Esophagus squamous epithelium (tissue), 5 donors: ENCODE measurements around the gene FHIT. TPM values are rescaled to one million over a fixed set of nuclear protein-coding genes. Genes with fewer than 3 reads are reported as not detected.

ENCODE experiments used
- DNase-seq: peaks from one replicate; lab custom pipeline; 2025; lab: John Stamatoyannopoulos, UW
- H3K27ac ChIP-seq, 4 donors: fragments of 200-600 bp; sonication (generic); one replicate each; pipeline ENCODE4 v1.5.1; 2016 to 2019; ENCODE audit warnings: mild to moderate bottlenecking in 1 of 4
- H3K27me3 ChIP-seq, 4 donors: fragments of 200-600 bp; sonication (generic); 1 replicate in 3 of 4; 2 replicates in 1 of 4; pipeline versions ENCODE4 v1.5.1 to v1.6.0; 2017 to 2021; ENCODE audit warnings: antibody characterized with exemption in 1 of 4
- H3K36me3 ChIP-seq, 3 donors: fragments of 200-600 bp; sonication (generic); one replicate each; pipeline ENCODE4 v1.5.1; 2016 to 2019
- H3K4me1 ChIP-seq, 3 donors: fragments of 200-600 bp; sonication (generic); one replicate each; pipeline ENCODE4 v1.5.1; 2017 to 2019
- H3K4me3 ChIP-seq, 4 donors: fragments of 200-600 bp; sonication (generic); 1 replicate in 3 of 4; 2 replicates in 1 of 4; pipeline ENCODE4 v1.5.1; 2016 to 2019; ENCODE audit warnings: mild to moderate bottlenecking in 2 of 4, moderate library complexity in 1 of 4
- H3K9me3 ChIP-seq, 3 donors: fragments of 200-600 bp; sonication (generic); one replicate each; pipeline ENCODE4 v1.5.1; 2016 to 2019
- POLR2A ChIP-seq, 4 donors: fragments of 450-650 bp; IDR thresholded peaks; one replicate each; pipeline ENCODE4 v1.6.1; 2017; ENCODE audit warnings: antibody characterized with exemption in 4 of 4, mild to moderate bottlenecking in 4 of 4, moderate library complexity in 3 of 4
- WGBS, 2 donors: methylation state at CpG; one replicate each; pipeline ENCODE4 v1.1.5; 2018; 5-methylcytosine and 5-hydroxymethylcytosine counted together
- intact Hi-C: fragments of 100-400 bp; cut with DNase I; formaldehyde crosslinking; loops from one replicate; pipeline ENCODE4 v1.15.0; 2022
- total RNA-seq, 4 donors: library from RNA; depleted of rRNA; stranded (reverse); fragments of >200 nt; gene quantifications; one replicate each; pipeline ENCODE4 v1.1.0, GENCODE V29; 2016
- TF ChIP-seq, protein P1 (sequence below), 6 experiments: fragments of 450-650 bp in 4 of 6; fragments of 200-600 bp in 2 of 6; sonication (generic) in 2 of 6; IDR thresholded peaks; one replicate each; pipeline ENCODE4 v1.5.1; 2016 to 2019; ENCODE audit warnings: antibody characterized with exemption in 6 of 6, mild to moderate bottlenecking in 4 of 6, moderate library complexity in 4 of 6
- donor health status: DM: yes; HTN: yes; CAD: no.

FHIT gene
- total RNA-seq, 4 donors from 2014 or later: 0.64 to 5.7 (median 3.1) TPM

DNA sequence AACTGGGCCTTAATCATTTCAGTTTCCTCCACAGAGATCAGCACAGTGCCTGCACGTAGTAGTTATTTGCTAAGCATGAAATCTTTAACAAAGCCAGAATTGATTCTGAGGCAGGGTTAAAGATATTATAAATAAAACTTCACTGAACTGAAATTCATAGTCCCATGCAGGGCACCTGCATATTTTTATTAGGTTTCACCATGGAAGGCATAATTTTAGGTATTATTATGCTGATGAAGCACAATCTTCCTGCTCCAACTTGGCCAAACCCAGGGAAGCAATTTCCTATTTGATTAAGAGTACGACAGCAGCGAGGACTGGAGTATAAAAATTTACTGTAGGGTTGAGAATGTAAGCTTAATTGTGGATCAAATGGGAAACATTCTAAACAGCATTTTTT lies 1131.0 kb downstream of the FHIT start:
- WGBS, 2 donors: 80 to 91% methylated on average over 3 of the region's 3 CpGs
- Histone ChIP-seq H3K9me3 (no peaks in the 10 kb centered on the region), H3K27me3 (no peaks in the 10 kb centered on the region), H3K4me1 (no peaks in the 10 kb centered on the region), H3K36me3 (no peaks in the 10 kb centered on the region), H3K4me3 (no peak overlapping the region), H3K27ac (no peak overlapping the region)
- DNase-seq: no peak
- intact Hi-C loops: no loop called here
- TF ChIP-seq, protein P1, sequence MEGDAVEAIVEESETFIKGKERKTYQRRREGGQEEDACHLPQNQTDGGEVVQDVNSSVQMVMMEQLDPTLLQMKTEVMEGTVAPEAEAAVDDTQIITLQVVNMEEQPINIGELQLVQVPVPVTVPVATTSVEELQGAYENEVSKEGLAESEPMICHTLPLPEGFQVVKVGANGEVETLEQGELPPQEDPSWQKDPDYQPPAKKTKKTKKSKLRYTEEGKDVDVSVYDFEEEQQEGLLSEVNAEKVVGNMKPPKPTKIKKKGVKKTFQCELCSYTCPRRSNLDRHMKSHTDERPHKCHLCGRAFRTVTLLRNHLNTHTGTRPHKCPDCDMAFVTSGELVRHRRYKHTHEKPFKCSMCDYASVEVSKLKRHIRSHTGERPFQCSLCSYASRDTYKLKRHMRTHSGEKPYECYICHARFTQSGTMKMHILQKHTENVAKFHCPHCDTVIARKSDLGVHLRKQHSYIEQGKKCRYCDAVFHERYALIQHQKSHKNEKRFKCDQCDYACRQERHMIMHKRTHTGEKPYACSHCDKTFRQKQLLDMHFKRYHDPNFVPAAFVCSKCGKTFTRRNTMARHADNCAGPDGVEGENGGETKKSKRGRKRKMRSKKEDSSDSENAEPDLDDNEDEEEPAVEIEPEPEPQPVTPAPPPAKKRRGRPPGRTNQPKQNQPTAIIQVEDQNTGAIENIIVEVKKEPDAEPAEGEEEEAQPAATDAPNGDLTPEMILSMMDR (IDR thresholded peaks at IDR 0.05): no peak
- no peak for TF ChIP-seq POLR2A (IDR thresholded peaks at IDR 0.05)

DNA sequence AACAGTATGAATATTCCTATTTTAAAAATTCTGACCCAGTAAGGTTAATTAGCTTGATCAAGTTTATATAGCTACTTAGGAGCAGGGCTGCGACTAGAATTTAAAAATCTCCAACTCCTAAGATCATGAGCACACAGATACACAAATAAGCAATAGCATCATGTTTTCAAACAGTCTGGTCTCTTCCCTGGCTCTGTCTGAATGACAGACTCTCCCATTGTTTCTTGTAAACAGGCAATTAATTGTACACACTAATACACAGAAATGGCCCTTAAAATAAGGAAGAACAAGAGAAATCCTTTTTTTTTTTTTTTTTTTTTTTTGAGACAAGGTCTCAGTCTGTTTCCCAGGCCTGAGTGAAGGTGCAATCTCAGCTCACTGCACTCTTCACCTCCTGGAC lies 1137.1 kb downstream of the FHIT start:
- Histone ChIP-seq H3K27ac (no peak overlapping the region), H3K4me1 (no peaks in the 10 kb centered on the region), H3K9me3 (no peaks in the 10 kb centered on the region), H3K27me3 (no peaks in the 10 kb centered on the region), H3K36me3 (no peaks in the 10 kb centered on the region), H3K4me3 (no peak overlapping the region)
- TF ChIP-seq, protein P1 (IDR thresholded peaks at IDR 0.05): no peak
- no peak for TF ChIP-seq POLR2A (IDR thresholded peaks at IDR 0.05)
- WGBS, 2 donors: 88 to 90% methylated on average over 1 of the region's 1 CpG
- intact Hi-C loops: no loop called here
- no peak for DNase-seq

DNA sequence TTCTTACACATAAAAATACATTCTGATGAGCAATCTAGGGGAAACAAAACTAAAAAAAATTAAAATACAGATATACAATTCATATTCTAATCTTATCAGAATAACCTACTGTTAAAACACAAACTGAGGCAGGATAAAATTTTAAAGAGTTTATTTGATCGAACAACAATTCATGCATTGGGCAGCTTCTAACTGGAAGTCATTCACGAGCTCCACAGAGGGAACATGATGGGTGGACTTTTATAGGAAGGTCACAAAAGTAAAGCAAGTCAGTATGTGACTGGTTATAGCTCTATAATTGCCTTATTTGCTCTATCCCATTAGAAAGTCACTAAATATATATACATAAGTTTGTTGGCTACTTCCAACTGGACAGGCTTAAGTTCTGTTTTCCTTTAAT lies 1144.0 kb downstream of the FHIT start:
- no peaks in the 10 kb centered on the region for H3K36me3 ChIP-seq
- no peak for DNase-seq
- H3K27ac ChIP-seq: no peak overlapping the region
- intact Hi-C loops: no loop called here
- no peaks in the 10 kb centered on the region for H3K9me3 ChIP-seq
- no peaks in the 10 kb centered on the region for H3K27me3 ChIP-seq
- no peaks in the 10 kb centered on the region for H3K4me1 ChIP-seq
- 69 to 88% methylated on average over 2 of the region's 2 CpGs for WGBS, 2 donors
- TF ChIP-seq, protein P1 (IDR thresholded peaks at IDR 0.05): no peak
- TF ChIP-seq POLR2A (IDR thresholded peaks at IDR 0.05): no peak
- no peak overlapping the region for H3K4me3 ChIP-seq

DNA sequence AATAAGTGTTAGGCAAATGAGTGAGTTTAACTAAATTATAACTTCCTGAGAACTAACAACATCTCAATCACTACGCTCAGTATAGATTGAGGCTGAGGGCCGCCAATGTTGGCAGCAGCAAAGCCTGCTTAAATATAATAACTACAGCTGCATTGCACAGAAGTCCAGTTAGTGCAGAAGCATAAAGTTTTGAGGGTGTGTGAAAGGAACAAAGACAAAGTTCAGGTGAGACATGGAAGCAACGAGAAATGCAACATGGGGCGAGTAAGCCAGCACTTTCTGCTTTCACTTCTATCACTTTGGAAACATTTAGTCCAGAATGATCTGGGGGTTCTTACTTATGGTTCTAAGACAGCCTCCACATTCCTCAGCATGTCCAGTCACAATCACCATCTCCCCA lies 1149.1 kb downstream of the FHIT start:
- Histone ChIP-seq H3K4me1 (no peaks in the 10 kb centered on the region), H3K4me3 (no peak overlapping the region), H3K27me3 (no peaks in the 10 kb centered on the region), H3K36me3 (no peaks in the 10 kb centered on the region), H3K9me3 (no peaks in the 10 kb centered on the region), H3K27ac (no peak overlapping the region)
- intact Hi-C loops: no loop called here
- TF ChIP-seq, protein P1 (IDR thresholded peaks at IDR 0.05): no peak
- no peak for TF ChIP-seq POLR2A (IDR thresholded peaks at IDR 0.05)
- DNase-seq: no peak
- 82 to 87% methylated on average over 4 of the region's 4 CpGs for WGBS, 2 donors

DNA sequence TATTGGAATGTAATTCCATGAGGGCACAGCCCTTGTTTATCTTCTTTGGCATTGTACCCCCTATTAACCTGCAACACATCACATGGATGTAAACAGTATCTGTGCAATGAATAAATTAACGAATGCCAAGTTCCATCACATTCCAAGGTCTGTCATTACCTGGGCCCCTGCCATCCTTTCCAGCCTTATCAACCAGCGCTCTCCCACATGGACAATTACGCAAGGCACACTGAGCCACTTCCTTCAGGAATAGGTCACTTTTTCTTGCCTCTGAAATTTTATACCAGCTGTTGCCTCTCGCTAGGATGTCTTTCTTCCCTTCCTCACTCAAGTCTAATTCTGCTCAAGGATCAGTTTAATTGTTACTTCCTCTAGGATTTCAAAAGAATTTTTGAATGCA lies 1149.6 kb downstream of the FHIT start:
- TF ChIP-seq POLR2A (IDR thresholded peaks at IDR 0.05): no peak
- TF ChIP-seq, protein P1 (IDR thresholded peaks at IDR 0.05): no peak
- H3K9me3 ChIP-seq: no peaks in the 10 kb centered on the region
- DNase-seq: no peak
- intact Hi-C loops: no loop called here
- no peaks in the 10 kb centered on the region for H3K27me3 ChIP-seq
- WGBS, 2 donors: 86 to 88% methylated on average over 4 of the region's 4 CpGs
- no peak overlapping the region for H3K27ac ChIP-seq
- no peaks in the 10 kb centered on the region for H3K4me1 ChIP-seq
- H3K4me3 ChIP-seq: no peak overlapping the region
- H3K36me3 ChIP-seq: no peaks in the 10 kb centered on the region
